ENCODE measurements around the gene CMKLR1.

CMKLR1 gene

GRCh38 chr12:108338915-108339657, at the start of gene CMKLR1:
TSS of gene CMKLR1 (minus strand) at chr12:108339311. CDS start at chr12:108293591, 45,720 bp downstream.
- no peak for DNase-seq

DNA sequence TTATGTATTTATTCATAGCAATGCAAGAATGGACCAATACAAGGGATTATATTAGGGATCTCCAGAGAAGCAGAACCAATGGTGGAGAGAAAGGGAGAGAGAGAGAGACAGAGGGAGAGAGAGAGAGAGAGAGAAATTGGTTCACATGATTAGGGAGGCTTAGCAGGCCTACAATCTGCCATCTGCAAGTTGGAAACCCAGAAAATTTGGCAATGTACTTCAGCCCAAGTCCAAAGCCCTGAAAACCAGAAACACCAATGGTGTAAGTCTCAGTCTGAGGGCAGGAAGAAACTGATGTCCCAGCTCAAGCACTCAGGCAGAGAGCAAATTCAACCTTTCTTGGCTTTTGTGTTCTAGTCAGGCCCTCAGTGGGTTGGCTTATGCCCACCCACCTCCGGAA, 48.7 kb upstream of the CMKLR1 start:
- no peak for DNase-seq

- DNase-seq, result no peak
Observed at GRCh38 chr12:108386709-108387360, 47.7 kb upstream of the CMKLR1 start.

- no peak for DNase-seq
Observed at GRCh38 chr12:108382437-108382801, 43.3 kb upstream of the CMKLR1 start.

GRCh38 chr12:108381787-108382436, 42.8 kb upstream of the CMKLR1 start:
- DNase-seq, result no peak

DNA sequence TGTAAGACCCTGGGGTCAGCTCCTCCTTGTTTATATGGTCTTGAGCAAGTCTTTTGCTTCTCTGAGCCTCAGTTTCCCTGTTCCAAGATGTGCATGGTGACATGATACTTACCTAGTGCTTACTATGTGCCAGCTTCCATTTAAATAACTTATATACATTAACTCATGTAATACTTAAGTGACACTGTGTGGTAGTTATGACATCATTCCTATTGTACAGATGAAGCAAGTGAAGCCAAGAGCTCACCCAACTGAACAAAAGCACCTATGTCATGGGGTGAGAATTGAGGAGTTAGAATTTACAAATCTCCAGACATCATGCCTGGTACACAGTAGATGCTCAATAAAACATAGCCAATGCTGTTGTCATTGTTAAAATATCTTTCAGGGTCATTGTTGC, 41.3 kb upstream of the CMKLR1 start:
- DNase-seq, result no peak

DNA sequence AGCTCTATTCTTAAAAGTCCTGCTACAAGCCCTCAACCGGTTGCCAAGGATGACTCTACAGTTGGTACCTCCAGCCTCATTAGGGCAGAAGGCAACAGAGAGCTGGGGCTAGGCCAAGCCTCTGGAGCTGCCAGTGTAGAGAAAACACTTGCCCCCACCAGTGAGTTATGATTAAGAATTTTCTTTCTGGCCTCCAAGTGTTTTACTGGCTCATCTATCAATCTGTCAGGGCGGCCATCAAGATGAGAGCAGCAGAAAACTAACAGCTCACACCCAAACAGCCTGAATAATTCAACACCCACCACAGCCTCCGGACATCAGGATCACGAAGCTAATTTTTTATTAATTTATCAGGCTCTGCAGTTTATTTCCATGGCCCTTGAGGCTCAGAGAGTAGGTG, 40.7 kb upstream of the CMKLR1 start:
- DNase-seq, result no peak

DNA sequence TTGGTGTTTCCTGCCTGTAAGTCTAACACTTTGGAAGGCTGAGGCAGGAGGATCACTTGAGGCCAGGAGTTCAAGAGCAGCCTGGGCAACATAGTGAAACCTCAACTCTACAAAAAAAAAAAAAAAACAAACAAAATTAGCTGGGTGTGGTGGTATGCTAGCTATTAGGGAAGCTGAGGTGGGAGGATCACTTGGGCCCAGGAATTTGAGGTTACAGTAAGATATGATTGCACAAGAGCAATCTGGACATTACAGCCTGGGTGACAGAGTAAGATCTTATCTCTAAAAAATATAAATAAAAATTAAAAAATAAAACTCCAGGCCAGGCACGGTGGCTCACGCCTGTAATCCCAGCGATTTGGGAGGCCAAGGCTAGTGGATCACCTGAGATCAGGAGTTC, 39.8 kb upstream of the CMKLR1 start:
- no peak for DNase-seq

DNA sequence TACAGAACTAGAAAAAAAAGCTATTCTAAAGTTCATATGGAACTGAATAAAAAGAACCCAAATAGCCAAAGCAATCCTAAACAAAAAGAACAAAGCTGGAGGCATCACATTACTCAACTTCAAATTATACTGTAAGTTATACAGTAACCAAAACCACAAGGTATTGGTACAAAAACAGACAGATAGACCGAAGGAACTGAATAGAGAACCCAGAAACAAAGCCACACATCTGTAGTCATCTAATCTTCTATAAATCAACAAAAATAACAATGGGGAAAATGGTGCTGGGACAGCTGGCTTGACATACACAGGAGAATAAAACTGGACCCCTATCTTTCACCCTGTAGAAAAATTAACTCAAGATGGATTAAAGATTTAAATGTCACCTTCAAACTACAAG, 38.1 kb upstream of the CMKLR1 start:
- no peak for DNase-seq

DNA sequence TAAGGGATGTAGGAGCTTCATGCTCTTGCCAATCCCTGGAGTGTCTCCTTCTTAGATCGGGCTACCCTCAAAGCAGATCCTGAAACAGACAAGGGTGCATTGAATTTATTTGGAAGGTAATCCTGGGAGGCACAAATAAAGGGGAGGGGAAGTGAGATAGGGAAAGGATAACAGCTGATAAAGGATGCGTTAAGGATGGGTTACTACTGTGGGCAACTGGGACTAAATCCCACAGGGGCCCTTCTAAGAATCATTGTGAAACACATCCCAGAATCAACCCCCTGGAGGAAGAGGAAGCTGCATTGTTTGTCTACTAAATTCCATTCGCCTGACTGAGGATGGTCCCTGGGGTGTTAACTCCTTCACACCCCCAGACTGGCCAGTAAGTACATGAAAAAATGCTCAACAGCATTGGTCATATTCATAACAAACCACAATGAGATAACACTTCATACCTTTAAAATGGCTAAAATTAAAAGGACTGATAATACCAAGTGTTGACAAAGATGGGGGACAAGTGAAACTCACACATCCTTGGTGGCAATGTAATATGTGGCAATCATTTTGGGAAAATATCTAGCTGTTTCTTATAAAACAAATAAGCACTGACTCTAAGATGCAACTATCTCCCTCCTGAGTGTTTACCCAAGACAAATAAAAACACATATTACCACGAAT, 37.0 kb upstream of the CMKLR1 start:
- DNase-seq, result no peak

DNA sequence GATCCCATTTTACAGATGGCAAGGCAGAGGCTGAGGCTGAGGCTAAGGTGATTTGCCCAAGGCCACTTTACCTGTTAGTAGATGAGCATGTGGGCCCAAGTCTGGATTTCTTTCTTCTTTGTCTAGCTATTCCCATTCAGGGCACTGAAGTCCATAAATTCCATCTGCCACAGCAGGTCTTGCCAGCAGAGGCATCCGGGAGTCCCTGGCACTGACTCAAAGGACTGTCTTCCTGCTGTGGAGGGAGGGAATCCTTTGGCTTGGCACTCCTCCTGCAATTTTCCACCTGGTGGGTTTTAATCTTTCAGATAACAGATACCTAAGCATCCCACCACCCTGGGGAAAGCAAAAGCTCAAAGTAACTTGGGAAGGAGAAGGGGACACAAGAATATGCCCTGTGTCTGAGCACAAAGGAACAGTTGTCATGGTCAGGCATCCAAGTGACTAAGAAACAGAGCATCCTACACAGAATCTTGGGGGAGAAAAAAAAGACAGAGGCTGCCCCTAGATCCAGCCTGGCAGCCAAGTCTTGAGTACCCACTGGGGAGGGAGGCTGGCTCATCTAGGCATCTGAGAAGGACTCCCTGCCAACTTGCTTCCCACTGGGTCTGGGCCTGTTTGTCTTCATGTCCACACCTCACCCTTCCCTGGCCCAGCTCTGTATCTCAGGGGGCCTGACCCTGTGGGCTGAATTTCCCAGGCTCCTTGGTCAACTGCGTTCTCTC, 35.6 kb upstream of the CMKLR1 start:
- DNase-seq, result no peak

DNA sequence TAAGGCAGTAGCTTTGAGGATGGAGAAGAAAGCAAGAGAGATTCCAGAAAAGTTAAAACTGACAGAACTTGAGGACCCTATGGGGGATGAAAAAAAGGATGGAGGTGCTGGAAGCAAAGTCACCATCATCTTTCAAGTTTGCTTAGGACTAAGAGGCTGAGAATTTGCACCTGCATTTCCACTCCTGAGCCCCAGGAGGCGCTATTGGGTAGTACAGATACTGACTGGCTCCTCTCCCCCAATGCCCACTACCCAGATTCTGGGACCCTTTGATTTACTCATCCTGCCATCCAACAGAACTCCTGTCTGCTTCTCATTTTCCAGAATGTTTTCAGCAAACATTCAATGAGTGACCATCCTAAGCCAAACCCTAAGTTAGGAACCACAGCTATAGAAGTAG, 34.0 kb upstream of the CMKLR1 start:
- DNase-seq, result no peak

- no peak for DNase-seq
Observed at GRCh38 chr12:108371801-108372344, 32.8 kb upstream of the CMKLR1 start.

- DNase-seq, result no peak
Observed at GRCh38 chr12:108370415-108370814, 31.3 kb upstream of the CMKLR1 start.

GRCh38 chr12:108369736-108370396, 30.8 kb upstream of the CMKLR1 start:
- DNase-seq, result no peak

GRCh38 chr12:108368089-108368488, 29.0 kb upstream of the CMKLR1 start:
- no peak for DNase-seq

DNA sequence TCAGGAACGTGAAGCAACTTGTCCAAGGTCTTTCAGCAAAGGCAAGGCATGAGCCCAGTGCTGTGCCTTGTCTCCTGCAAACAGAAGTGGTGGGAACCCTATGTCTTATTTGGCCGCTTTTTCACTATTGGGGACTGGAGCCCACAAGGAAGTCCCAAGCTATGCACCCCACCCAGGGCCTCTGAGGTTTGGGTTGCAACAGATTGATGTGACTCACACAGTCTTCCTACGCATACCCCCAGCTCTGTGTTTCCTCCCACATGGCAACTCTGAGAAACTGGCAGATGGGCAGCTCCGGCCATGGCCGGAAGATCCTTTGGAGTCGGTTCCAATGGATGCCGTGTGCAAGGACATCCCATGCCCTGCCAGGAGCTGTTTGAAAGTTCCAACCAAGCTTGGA, 28.3 kb upstream of the CMKLR1 start:
- DNase-seq, result no peak

GRCh38 chr12:108365324-108365723, 26.2 kb upstream of the CMKLR1 start:
- no peak for DNase-seq

- no peak for DNase-seq
Observed at GRCh38 chr12:108364879-108365278, 25.8 kb upstream of the CMKLR1 start.

- DNase-seq, result no peak
Observed at GRCh38 chr12:108363565-108363964, 24.5 kb upstream of the CMKLR1 start.

GRCh38 chr12:108363165-108363564, 24.1 kb upstream of the CMKLR1 start:
- no peak for DNase-seq

- DNase-seq, result no peak
Observed at GRCh38 chr12:108361606-108362005, 22.5 kb upstream of the CMKLR1 start.

Measured in COR-L47 (cell line).